GM18507 (cell line): ENCODE data around the gene EPB41L4A.

Experiments used
- DNase-seq: peaks from one replicate; pipeline ENCODE4 v3.0.0; 2011; ENCODE audit warnings: low read depth; ENCODE audit not compliant: insufficient read length; ENCODE audit errors: extremely low spot score
- FAIRE-seq: peaks from 2 replicates; lab custom pipeline; 2011; peaks lifted over from hg19 to GRCh38; lab: Jason Lieb, UNC

Gene EPB41L4A

GRCh38 chr5:112320408-112320807, 98.7 kb downstream of the EPB41L4A start:
- DNase-seq (no peak), FAIRE-seq (no peak)

- no peak for FAIRE-seq
- DNase-seq = no peak
Measured at GRCh38 chr5:112318346-112318745, 100.7 kb downstream of the EPB41L4A start.

DNA sequence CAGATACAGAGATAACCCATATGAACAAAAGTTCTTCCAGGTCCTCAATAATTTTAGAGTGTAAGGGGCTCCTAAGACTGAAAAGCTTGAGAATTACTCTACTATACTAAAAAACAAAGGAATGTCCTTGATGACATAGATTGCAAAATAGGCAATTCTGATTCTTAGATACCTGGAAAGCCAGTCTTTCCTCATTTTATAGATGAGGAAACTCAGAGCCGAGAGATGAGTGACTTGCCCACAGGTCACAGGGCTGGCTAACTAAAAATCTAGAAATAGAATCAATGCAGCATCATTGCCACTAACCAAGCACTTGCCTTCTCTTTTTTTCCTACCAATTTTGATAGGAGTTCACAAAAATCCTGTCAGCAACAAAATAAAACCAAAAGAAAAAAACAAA, 101.2 kb downstream of the EPB41L4A start:
- FAIRE-seq = no peak

GRCh38 chr5:112316731-112317130, 102.3 kb downstream of the EPB41L4A start:
- no peak for DNase-seq
- no peak for FAIRE-seq

More for the DNA sequence above, 101.2 kb downstream of the EPB41L4A start:
- no peak for DNase-seq

- FAIRE-seq (no peak), DNase-seq (no peak)
Measured at GRCh38 chr5:112316006-112316405, 103.1 kb downstream of the EPB41L4A start.

- no peak for DNase-seq
Measured at GRCh38 chr5:112312295-112313275, 106.5 kb downstream of the EPB41L4A start.

GRCh38 chr5:112310746-112311145, 108.3 kb downstream of the EPB41L4A start:
- no peak for DNase-seq
- FAIRE-seq = no peak

More at GRCh38 chr5:112312295-112313275, 106.5 kb downstream of the EPB41L4A start:
- no peak for FAIRE-seq

DNA sequence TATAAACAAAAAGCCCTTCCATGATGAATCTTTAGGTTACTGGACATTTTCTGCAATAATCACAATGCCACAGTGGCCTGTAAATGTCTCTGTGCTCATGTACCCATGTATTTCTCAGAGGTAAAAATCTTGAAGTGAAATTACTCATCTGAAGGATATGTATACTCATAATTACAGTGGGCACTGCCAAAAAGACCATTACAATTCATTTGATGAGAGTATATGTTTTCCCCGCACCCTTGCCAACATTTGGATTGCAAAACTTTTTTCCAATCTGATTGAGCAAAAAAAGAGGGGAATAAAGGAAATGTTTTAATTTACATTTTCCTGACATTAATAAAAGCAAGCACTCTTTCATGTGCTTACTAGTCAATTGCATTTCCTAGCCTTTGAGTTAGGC, 110.5 kb downstream of the EPB41L4A start:
- DNase-seq (no peak), FAIRE-seq (no peak)

DNA sequence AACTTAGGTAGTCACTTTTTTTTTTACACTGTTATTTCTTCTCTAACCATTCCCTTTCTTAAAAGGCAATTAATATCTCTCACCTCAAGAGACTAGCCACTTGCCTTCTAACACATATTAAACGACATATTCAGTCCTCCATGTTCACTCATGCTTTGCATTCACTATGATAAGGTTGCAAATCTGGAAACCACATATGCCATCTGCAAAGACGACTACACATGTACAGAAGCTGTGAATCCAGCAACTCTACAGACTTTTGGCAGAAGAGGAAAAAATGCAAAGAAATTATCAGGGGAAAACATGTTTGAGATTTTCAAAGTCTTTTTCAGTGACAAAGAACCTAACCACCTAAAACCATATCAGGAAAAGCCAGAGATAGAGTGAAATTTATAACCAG, 112.1 kb downstream of the EPB41L4A start:
- FAIRE-seq (no peak), DNase-seq (no peak)

DNA sequence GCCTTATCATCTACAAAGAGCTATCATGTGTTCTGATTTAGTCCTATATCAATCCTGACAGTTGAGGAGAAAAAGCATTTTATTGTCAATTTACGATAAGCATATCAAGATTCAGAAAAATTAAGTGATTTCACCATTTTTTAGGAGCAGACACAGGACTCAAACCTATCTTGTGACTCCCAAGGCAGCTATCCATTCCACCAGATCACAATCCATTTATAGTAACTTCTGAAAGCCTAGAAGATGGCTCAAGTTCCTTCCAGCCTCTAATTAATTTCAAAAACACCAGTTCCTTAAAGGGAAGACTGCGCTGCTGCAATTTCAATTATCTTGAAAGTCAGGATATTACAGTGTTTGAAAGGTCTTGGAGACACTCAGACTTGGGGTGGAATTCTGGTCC, 114.3 kb downstream of the EPB41L4A start:
- FAIRE-seq (no peak), DNase-seq (no peak)

DNA sequence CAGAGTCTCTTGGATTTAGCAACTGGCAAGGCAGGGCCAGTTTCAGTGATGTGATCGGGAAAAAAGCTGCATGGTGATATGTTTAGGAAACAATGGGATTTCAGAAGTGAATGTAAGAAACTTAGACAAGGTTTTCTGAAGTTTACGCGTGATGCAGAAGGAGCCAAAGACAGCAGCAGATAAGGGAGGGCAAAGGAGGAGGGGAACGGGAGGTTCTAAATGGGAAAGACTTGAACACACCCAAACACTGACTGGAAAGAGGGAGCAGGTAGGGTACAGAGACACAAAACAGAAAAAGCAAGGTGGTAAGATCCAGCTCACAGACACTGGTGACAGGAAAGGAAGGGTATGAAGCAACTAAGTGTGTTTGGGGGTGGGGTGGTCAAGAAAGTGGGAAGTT, 115.4 kb downstream of the EPB41L4A start:
- FAIRE-seq (no peak), DNase-seq (no peak)

- FAIRE-seq = no peak
- no peak for DNase-seq
Measured at GRCh38 chr5:112294126-112294525, 125.0 kb downstream of the EPB41L4A start.

GRCh38 chr5:112293587-112293986, 125.5 kb downstream of the EPB41L4A start:
- no peak for FAIRE-seq
- DNase-seq = no peak

- DNase-seq = no peak
- no peak for FAIRE-seq
Measured at GRCh38 chr5:112290691-112291090, 128.4 kb downstream of the EPB41L4A start.

DNA sequence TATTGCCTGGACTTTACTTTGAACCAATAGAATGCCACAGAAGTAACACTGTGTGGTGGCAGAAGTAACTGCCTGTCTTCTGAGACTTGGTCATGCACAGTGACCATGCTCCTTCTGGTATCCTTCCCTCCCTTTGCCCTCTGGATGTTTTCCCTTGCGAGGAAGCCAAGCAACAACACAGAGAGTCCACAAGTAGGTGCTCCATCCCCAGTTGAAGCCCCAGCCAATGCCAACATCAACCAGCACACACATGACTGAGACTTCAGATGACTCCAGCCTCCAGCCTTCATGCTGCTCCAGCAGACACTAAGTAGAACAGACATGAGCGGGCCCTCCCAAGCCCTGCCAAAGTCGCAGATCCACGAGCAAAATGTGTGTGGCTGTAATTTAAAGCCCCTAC, 129.6 kb downstream of the EPB41L4A start:
- no peak for DNase-seq
- FAIRE-seq = no peak

DNA sequence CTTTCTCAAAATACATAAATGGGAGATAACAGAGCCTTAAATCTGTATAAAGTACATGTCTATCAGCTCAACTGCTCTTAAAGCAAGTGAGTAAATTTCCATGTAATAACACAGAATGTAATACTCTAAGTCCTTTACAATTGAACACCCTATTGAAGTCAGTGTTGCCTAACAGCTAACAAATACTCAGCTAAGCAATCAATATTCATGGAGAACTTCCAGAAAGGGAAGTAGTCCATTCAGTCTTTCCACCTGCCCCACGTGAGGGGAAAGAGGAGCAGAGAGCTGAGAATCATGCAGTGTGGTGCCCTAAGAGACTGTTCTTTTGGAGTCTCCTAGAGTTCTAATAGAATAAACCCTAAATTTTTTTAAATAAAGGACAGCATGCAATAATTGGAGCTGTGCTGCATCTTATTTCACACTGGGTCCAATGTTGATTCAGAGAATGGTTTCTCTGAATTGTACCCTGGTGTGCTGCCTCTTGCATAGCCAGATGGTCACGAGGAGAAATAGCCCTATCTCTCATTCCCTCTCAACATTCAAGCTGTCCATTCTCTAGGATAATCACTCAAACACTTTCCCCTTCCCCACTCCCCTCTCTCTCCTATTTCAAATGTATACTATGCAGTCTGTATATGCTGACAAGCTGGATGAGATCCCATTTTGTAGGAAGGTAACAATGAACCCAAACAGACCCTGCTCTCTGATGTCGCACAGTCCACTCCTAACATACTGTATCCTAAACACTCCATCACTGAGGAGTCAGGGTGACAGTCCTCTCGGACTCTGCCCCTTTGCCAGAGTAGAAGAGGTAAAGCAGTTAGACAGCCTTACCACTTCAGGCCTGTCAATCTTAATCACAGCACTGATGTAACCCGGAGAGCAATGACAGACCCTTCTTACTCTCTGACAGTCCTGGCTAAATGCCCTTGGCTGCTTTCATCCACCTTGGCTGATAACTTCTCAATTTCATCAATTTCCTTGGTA, 134.8 kb downstream of the EPB41L4A start:
- FAIRE-seq (no peak), DNase-seq (no peak)

DNA sequence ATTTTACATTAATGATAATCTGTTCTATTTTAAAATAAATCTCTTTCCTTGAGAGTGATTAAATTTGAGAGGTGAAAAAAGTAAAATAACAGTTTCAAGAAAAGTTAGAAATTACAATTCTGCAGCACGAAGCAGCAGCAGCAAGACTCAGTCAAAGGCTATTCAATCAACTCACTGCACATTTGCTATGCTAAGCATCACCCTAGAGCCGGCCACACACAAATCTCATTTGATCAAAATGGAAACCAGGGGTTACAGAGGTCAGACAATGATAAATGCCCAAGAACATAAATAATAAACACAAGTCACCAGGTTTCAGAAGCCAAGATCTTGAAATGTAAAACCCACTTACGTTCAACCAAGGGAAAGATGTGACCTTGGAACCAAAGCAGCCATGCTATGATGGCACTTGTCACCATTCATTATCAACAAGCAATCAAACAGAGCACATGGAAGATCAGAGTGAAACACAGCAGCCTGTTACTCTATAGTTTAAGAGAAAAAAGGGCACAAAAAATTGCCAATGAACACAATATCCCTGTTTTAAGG, 136.0 kb downstream of the EPB41L4A start:
- DNase-seq (no peak), FAIRE-seq (no peak)

- FAIRE-seq = no peak
- DNase-seq = no peak
Measured at GRCh38 chr5:112279082-112279481, 140.0 kb downstream of the EPB41L4A start.

DNA sequence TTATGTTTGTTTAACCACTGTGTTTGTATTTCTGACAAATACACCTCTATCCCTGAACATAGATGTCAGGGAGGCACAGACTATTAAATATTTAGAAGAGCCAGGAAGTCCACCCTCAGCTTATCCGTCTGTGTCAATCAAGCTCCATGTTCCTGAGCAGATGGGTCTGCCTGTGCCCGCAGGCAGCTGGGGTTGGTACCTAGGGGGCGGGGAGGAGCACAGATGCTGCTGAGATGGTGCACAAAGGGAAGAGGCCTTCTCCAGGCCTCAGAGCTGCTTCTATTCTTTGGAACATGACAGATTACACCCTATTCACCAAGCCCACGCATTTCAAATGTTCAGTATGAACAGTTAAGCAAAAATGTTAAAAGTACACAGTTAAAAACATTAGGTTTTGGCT, 142.1 kb downstream of the EPB41L4A start:
- DNase-seq (no peak), FAIRE-seq (no peak)

DNA sequence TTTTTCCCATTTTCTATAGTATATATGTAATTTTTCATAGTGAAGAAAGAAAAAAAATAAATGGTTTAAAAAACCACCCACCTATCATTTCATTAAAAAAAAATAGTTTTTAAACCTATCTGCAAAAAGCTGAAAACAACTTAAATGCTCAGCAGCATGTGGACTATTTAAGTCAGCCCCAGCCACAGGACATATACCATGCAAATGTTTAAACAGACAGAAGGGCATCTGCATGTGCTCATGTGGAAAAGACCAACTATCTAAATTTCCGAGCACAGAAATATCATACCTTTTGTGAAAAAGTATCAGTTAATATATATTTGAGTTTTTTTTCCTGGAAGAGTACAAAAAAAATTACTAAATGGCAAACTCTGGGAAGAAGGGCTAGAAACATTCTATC, 143.4 kb downstream of the EPB41L4A start:
- FAIRE-seq (no peak), DNase-seq (no peak)
